NCI-H2171 treated with DMSO at 0.1 percent for 48 hours (cell line): ENCODE measurements around the gene CYB5R3.
A peak's percentile ranks its signal among the peaks of the same experiment; 100 is the strongest.
"Not testable (repeated sequence)": the region's sequence is repeated elsewhere in the genome, so short reads cannot be mapped to it uniquely, and the experiment has no call there.

Experiments used
- DNase-seq: peaks from one replicate; lab custom pipeline; 2025; lab: John Stamatoyannopoulos, UW

The CYB5R3 gene

GRCh38 chr22:42602470-42602869 lies 46.7 kb downstream of the CYB5R3 start:
- DNase-seq, result no peak

DNA sequence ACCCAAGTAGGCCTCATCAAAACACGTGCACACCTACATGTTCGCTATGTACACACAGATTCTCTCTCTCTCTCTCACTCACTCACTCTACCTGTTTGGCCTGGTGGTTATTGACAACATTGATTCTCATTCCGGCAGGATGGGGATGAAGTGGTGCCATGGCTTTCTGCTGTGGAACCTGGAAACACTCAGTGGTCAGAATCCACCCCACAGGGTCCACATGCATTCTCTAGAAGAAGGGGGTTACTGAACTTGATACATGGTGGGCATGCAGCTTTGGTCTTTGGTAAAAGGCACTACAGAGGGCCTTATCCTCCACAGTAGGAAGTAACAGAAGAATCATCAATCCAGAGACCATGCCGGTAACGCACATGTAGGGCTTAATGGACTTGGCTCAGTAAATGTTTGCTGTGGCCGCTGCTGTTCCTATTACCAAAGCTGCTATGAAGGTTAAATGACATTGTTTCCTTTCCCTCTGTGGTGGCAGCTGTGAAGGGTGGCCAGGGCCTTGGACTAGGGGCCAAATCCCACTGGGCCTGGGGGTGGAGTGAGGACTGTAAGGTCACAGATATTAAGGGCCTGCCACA lies 47.2 kb downstream of the CYB5R3 start:
- DNase-seq, result no peak

- DNase-seq, result no peak
Observed at GRCh38 chr22:42596863-42597530, 52.2 kb downstream of the CYB5R3 start.

DNA sequence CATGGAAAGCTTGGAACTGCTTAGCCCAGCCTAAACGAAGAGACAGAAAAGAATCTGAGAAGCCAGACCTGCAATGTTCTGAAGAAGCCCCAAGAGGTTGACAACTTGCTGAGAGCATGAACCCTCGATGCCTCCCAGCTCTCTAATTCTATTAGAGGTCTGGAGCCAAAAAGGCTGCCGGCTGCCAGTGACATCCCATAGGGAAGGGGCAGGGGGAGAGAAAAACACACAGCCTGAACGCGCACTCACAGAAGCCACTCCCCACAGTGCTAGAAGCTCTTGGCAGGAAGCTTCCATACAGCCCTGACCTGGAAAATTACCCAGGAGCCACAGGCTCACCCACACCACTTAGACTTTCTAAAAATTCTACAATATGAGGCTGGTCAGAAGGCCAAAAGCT lies 52.9 kb downstream of the CYB5R3 start:
- DNase-seq, result no peak

- DNase-seq, result no peak
Observed at GRCh38 chr22:42595434-42595833, 53.8 kb downstream of the CYB5R3 start.

GRCh38 chr22:42591987-42592386 lies 57.2 kb downstream of the CYB5R3 start:
- DNase-seq, result no peak

DNA sequence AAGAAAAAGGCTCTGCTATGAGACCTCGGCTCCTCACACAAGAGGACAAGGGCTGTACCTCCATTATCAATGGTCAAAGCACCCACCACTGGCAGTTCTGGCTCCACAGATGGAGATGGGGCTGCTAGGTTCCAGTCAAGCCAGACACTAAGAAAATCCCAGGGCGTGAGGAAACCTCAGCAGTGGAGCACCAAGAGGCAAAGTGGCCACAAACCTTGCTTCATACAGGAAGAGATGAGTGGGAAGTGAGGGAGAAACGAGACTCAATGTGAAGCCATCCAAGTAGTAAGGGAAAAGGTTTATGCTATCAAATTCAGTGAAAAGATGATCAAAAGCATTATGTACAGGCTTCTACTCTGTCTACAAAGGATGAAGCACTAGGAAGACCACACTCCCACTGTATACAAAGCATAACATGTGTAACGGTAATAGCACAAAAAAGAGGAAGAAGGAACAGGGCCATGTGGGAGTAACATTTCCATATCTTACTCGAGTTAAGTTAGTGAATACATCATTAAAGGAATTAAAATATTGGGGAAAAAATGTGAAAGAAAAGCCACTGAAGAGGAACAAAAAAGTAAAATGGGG lies 61.5 kb downstream of the CYB5R3 start:
- no peak for DNase-seq

GRCh38 chr22:42586381-42586780 lies 62.8 kb downstream of the CYB5R3 start:
- DNase-seq, result no peak

- no peak for DNase-seq
Observed at GRCh38 chr22:42585096-42585495, 64.1 kb downstream of the CYB5R3 start.

- no peak for DNase-seq
Observed at GRCh38 chr22:42584364-42584940, 64.7 kb downstream of the CYB5R3 start.

DNA sequence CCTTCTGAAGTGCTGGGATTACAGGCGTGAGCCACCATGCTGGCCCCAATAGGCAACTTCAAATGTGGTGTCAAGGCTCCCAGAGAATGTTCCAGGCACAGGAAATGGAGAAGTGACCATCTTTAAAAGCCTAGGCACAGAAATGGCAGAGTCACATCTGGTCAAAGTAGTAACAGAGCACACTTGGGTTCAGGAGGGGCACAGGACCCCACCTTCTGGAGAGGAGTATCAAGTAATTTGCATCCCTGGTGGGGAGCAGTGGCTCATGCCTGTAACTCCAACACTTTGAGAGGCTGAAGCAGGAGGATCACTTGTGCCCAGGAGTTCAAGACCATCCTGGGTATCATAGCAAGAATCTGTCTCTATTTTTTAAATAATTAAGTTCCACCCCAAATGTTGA lies 66.2 kb downstream of the CYB5R3 start:
- no peak for DNase-seq

- peak; percentile 70 for DNase-seq
Observed at GRCh38 chr22:42581762-42582716, 67.2 kb downstream of the CYB5R3 start.

- not testable (repeated sequence) for DNase-seq
Observed at GRCh38 chr22:42581194-42581761, 67.9 kb downstream of the CYB5R3 start.

DNA sequence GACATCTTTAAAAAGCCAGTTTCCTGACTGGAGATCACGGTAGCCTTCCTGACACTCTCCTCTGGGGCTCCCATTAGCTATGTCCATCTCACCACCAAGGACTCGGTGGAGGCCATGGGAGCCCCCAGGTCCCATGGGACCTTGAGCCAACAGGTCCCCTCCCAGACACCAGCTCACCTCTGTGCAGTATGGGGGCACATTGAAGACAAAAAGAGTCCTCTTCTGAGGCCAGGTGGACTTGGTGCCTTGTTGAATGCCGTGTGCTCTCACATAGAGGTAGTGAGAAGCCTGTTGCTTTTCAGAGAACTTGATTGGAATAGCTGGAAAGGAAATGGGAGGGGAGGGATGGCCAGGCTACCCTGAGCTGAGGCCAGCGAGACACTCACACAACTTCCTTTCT lies 69.2 kb downstream of the CYB5R3 start:
- DNase-seq, result not testable (repeated sequence)

- no peak for DNase-seq
Observed at GRCh38 chr22:42577623-42578240, 71.5 kb downstream of the CYB5R3 start.

DNA sequence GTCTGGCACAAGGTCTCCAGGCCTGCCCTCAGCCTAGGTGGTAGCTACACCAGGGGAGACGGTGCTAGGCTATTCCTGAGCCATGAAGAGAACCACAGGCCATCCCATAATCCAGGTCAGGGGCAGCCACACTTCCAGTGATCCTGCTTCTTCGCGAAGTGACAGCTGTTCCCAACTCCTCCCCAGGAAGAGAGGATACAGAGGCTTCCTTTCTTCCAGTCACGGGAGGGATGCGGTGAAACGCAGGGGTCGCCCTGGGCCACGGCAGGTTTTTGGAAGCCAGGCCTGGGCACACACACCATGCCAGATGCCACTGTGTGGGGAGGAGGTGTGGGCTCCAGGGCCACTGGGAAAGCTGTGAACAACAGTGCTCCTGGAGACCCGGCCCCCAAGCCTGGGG lies 72.1 kb downstream of the CYB5R3 start:
- not testable (repeated sequence) for DNase-seq

- DNase-seq, result not testable (repeated sequence)
Observed at GRCh38 chr22:42575996-42576574, 73.1 kb downstream of the CYB5R3 start.

- not testable (repeated sequence) for DNase-seq
Observed at GRCh38 chr22:42574468-42574867, 74.7 kb downstream of the CYB5R3 start.

DNA sequence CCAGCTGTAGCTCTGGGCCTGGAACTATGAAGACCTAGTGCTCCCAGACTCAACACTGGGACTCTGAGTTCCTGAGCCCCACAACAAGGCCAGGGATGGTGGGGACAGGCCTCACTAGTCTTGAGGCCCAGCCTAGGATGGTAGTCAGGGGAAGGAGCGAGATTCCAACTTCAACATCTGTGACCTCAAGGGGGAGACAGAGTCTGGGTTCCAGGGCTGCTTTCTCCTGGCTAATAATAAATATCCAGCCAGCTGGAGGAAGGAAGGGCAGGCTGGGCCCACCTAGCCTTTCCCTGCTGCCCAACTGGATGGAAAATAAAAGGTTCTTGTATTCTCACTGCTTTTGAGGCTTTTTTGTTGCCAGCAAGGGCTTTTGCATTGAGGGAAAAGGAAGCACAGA lies 75.1 kb downstream of the CYB5R3 start:
- DNase-seq, result not testable (repeated sequence)

GRCh38 chr22:42571068-42571467 lies 78.1 kb downstream of the CYB5R3 start:
- not testable (repeated sequence) for DNase-seq

DNA sequence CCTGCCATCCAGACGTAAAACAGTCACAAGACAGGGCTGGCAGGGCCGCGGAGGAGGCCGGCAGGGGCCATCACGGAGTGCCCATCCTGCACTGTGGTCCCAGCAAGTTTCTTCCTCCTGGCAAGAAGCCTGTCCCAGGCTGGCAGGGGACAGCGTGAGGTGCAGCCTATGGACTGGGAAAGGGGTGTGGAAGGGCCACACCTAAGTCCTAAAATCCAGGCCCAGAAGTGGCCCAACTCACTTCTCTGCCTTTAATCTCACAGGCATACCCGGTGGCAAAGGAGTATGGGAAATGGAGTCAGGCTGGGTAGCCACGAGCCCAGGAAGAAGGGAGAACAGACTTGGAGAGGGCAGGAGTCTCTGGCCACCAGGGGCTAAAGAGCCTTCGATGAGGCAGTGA lies 78.6 kb downstream of the CYB5R3 start:
- not testable (repeated sequence) for DNase-seq
